NCI-H187 (cell line): ENCODE results near the gene CTSF.
"Not testable (repeated sequence)": the region's sequence is repeated elsewhere in the genome, so short reads cannot be mapped to it uniquely, and the experiment has no call there.

ENCODE experiments used
- DNase-seq, 2 experiments: peaks; one replicate each; lab custom pipeline; 2025; lab: John Stamatoyannopoulos, UW

The CTSF gene

DNA sequence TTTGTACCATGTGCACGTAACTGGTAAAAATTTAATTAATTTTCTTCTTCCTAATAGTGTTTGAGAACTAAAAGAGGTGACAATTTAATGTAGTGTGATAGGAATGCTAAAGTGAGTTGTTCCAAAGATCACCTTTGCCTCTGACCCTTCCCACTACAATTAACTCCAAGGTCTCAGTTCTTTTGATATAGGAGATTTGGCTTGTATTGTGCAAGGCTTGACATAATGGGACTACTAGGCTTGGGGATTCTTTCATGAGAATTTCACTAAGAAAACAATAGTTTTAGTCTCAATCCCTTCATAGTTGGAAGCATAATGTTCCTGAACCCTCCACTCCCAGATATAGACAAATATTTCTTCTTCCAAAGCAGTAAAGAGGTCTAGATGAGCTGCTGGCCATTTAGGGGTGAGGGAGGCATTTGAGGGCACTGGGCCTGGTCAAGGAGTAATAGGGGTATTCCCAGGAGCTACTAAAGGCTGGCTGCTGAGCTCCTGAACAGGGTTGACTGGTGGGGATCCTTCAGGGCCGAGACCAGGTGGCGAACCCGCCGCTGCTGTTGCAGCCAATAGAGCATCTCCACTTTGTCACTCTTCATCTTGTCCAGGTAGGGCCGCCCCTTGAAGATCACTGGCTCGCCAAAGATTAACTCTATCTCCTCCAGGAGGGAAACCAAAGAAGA is 21.7 kb upstream of the CTSF start:
- no peak for DNase-seq

DNA sequence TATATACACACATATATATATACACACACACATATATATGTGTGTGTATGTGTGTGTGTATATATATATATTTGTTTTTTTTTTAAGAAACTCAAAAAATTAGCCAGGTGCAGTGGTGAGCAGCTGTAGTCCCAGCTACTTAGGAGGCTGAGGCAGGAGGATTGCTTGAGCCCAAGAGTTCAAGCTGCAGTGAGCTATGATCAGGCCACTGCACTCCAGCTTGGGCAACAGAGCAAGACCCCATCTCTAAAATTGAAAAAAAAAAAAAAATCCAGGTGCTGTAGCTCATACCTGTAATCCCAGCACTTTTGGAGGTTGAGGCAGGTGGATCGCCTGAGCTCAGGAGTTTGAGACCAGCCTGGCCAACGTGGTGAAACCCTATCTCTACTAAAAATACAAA is 20.9 kb upstream of the CTSF start:
- DNase-seq, result not testable (repeated sequence)

DNA sequence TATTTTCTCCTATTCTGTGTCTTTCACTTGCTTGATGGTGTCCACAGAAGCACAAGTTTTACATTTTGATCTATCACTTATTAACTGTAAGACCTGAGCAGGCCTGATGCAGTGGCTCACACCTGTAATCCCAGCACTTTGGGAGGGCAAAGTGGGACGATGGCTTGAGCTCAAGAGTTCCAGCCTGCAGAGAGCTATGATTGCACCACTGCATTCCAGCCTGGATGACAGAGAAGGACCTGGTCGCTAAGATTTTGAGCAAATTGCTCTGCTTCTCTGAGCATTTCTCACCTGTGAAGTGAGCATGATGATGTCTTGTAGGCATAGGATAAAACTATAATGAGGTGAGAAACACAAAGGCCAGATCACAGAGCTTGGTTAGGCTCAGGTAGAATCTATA is 17.7 kb upstream of the CTSF start:
- no peak for DNase-seq

DNA sequence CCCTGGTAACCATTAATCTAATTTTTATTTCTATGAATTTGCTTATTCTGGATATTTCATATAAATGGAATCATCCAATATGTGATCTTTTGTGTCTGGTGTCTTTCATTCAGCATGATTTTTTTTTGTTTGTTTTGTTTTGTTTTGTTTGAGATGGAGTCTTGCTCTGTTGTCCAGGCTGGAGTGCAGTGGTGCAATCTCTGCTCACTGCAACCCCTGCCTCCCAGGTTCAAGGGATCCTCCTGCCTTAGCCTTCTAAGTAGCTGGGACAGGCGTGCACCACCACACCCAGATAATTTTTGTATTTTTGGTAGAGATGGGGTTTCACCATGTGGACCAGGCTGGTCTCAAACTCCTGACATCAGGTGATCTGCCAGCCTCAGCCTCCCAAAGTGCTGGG is 17.0 kb upstream of the CTSF start:
- not testable (repeated sequence) for DNase-seq

DNA sequence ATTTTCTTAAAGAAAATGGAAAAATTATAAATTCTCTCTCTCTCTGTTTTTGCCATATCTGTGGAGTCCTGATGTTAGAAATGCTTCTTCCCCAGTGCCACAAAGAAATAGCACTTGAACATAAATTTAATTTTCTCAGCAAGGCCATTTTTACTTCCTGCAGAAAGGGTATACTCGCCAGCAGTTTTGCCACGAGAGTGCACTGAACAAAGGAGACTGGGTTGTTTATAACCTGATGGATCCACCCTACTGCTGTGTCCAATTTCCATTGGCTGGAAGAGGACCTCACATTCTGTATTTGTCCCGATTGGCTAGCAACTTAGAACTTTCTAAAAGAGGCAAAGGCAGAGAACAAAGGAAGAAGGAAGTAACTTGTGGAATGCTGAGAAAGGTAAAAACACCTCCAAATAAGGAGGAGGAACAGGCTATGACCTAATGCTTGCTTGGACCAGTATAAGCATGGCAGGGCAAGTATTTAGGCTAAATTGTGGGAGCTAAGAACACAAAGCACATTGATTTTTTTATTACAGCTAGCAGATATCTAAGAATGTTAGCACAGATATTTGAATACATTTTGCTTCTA is 14.2 kb upstream of the CTSF start:
- DNase-seq, result not testable (repeated sequence)

DNA sequence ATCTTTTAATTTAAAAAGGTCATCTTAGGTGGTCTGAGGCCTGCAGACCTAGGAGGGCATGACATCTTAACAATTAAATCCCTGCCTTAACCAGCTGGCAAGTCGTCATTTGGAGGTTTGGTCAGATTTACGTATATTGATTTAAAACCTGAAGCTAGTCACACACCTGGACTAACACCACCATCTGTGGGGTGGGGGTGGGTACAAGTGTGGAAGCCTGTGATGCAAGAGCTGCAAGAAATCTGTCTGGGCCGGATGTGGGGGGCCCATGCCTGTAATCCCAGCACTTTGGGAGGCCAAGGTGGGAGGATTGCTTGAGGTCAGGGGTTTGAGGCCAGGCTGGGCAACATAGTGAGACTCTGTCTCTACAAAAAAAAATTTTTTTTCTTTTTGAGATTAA is 12.9 kb upstream of the CTSF start:
- DNase-seq, result no peak

DNA sequence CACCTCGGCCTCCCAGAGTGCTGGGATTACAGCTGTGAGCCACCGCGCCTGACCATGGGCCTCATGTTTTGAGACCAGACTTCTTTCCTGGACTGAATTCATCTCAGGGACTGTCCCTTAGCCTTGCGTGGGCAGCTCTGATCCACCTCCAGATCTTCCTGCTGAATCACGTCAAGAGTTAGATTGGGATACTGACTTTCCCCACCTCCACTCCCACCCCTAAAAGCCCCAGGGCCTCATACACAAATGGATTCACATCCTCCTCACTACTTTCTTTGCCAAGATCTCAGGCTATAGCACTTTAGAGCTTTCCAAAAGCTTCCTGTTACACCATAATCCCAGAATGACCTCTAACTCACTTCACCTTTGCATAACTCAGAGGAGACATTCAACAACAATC is 12.4 kb upstream of the CTSF start:
- no peak for DNase-seq

DNA sequence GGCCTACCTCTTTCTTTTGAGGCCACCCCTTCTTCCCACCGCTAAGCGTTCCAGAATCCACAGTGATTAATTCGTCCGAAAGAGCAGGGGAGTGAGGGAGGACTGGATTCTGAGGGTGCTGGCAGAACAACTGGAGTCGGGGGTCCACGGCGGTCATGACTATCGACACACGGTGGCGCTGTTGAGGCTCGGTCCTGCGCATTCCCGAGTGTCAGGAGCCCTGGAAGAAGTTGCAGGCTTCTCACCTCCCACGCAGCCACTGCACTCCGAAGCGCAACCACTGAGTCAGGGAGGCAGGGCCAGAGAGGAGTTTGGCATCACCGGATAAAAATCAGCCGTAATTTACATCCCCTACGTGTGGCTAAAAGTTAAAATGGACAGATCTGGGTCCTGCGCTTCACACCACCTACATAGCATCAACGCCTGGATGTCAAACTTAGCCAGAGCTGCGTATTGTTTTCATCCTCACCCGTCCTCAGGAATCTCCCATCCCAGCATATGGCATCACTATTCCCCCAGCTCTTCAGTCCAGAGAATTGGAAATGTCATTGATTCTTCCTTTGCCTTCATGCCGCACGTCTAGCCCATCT is 10.7 kb upstream of the CTSF start:
- no peak for DNase-seq

DNA sequence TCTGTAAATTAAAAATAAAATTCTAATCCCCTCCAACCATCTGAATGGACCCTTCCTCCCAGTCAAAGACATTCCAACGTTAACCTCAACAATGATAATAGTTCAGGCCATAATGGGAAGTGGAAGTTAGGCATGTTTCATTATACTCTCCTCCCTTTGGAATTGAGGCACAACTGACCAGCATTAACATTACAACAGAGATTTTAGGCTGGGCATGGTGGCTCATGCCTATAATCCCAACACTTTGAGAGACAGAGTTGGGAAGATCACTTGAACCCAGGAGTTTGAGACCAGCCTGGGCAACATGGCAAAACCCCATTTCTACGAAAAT is 2.4 kb upstream of the CTSF start:
- DNase-seq, result no peak

DNA sequence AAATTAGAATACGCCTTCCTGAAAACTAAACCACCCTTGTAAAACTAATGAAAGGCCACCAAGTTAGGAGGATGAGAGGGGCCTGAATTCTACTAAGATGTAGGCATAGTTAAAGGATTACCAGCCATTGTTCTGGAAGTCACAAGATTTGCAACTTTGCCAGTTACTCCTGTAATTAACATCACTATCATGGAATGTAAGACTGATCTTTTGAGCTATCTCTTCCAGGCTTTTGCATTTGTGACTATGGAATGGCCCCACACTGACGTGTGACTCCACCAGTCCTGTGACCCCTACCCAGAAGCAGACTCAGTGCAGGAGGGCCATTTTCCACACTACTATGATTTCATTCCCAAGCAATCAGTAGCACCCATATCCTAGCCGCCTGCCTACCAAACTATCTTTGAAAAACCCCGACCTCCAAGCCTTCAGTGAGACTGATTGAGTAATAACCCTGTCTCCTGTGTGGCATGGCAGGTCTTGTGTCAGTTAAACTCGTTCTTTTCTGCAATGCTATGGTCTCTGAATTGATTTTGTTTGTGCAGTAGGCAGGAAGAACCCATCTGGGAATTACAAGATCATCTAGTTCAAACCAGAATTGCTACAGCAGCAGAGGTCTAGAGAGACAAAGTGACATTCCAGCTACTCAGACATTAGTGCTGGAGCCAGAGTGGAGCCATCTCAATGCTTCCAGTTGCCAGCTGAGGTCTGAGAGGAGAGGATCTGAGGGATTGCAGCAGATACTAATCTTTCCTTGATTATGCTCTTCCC is 1.9 kb upstream of the CTSF start:
- no peak for DNase-seq

DNA sequence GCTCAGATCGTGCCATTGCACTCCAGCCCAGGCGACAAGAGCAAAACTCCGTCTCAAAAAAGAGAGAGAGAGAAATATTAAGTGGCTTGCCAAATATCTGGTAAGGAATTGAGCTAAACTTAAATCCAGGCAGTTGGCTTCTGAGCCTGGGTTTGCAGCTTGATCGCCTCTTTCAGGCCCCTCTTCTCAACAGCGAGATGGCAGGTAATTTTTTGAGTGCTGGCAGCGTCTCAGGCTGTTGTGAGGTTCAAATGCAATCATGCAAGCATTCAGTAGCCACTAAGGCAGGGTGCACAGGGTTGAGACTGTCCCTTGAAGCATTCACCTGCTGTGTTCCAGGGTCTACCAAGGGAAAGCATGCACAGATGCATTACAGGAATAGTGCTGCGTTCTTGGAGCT is 670 bp upstream of the CTSF start:
- no peak for DNase-seq

DNA sequence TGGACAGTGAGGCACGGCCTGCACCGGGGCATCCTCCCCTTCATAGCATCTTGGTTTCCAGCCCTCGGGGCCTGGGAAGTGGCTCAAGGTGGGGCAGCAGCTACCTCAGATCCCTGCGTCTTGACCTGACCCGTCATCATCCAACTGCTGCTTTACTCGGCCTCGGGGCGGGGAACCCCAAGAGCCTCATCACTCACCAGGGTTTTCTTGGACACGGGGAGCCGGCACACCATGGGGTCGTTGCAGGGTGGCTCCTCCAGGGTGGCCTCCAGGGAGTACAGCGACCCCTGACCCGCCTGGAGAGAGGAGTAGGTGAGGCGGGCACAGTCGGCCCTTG is 651 bp downstream of the CTSF start:
- no peak for DNase-seq

DNA sequence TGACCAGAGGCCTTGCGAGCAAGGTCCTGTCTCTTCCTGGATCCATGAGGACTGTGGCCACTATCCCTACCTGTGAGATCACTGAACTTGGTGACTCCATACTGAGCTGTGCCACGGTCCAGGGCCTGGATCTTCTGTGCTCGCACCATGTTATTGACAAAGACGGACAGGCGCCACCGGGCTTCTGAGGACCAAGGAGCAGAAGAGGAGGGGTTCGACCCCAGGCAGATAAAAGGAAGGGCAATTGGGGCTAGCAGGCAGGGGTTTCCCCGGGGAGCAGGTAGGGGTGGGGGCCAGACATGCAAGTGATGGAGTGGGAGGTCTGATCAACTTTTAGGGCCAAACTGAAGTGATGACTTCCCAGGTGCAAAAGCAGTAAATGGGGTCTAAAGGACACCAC is 2.2 kb downstream of the CTSF start:
- no peak for DNase-seq

DNA sequence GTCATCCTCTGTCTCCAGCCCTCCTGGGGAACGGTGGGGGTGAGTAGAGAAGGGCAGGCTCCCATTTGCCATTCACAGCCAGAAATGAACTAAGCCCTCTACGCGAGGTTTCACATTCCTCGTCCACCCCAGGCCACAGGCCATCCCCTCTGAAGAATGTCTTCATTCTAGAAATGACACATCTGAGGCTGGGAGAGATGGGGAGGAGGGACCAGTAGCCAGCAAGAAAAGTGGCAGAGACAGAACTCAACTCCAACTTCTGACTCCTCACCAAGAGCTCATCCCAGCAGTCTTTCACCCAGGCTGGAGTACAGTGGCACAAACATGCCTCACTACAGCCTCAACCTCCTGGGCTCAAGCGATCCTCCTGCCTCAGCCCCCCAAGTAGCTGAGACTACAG is 3.4 kb downstream of the CTSF start:
- DNase-seq, result no peak

DNA sequence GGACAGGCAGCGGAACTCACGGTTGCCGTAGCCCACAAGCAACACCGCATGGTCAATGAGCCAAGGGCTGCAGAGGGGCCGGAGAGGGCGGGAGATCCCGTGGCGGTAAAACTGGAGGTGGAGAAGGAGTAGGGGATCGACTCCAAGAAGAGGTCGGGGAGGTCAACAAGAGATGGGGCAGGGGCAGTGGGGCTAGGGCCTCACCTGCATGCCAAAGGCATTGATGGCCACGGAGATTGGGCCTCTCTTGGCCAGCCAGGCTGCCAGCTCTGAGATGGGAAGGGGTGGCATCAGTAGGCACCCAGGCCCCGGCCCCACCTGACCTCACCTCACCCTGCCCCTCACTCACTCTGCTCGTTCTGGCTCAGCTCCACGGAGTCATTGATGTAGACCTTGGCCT is 3.9 kb downstream of the CTSF start:
- DNase-seq, result no peak

DNA sequence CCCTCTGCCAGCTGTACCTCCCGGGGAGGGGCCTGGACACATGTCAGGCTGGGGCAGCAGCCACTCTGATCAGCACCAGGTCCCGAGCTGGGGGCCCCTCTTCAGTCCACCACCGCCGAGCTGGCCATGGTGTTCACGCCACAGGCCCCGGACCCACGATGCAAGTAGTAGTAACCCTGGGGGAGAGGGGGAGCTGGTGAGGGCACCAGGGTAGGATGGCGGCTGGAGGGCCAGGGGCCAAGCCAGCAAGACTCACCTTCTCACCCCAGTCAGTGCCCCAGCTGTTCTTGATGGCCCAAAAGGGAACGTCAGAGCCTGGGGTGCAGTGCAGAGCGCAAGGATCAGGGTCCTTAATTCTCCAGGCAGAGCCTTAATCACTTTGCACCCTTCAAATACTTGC is 4.6 kb downstream of the CTSF start:
- no peak for DNase-seq

DNA sequence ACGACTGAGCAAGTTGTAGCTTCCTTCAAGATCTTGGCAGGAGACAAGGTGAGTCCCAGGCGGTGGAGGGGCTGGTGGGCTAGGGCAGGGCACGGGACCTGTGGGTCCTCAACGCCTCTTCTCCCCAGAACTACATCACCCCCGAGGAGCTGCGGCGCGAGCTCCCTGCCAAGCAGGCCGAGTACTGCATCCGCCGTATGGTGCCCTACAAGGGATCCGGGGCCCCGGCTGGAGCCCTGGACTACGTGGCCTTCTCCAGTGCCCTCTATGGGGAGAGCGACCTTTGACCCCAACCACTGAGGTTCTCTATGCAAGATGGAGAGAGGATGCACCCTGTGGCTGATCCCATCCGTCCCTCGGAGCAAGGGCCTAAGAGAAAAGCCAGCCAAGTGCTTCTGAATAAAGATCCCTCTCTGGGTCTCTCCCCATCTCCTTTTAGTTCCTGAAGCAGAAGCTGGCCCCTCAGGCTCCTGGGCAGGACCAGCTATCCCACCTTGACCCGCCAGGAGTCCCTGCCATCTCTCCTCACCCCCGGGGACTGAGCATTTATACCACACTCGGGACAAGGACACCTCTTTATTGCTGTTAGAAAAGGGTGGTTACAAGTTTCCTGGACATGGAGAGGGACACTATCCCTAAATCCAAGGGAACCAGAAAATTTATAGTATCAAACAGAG is 5.4 kb downstream of the CTSF start:
- DNase-seq, result no peak

DNA sequence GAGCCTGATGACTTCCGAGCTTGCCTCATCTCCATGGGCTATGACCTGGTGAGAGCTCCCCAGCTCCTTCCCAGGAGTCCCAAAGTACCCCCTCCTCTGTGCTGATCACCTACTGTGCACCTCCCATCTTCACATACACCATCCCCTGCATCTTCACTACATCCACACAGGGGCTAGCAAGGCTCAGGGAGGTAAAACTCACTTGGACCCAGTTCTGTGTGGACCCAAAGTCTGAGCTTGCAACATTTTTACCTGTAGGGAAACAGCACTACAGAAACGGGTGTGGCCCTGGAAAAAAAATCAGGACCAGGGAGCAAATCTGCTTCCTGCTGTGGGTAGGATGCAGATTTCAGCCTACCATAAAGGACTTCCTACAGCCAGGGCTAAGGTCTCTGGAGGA is 6.1 kb downstream of the CTSF start:
- no peak for DNase-seq

DNA sequence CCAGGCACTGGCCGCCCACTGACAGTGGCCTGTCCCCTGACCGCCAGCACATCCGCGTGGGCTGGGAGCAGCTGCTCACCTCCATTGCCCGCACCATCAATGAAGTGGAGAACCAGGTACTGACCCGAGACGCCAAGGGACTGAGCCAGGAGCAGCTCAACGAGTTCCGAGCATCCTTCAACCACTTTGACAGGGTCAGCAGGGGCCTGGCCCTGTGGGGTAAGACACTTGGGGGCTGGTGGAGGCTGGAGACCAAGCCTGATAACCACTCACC is 6.5 kb downstream of the CTSF start:
- DNase-seq, result no peak

DNA sequence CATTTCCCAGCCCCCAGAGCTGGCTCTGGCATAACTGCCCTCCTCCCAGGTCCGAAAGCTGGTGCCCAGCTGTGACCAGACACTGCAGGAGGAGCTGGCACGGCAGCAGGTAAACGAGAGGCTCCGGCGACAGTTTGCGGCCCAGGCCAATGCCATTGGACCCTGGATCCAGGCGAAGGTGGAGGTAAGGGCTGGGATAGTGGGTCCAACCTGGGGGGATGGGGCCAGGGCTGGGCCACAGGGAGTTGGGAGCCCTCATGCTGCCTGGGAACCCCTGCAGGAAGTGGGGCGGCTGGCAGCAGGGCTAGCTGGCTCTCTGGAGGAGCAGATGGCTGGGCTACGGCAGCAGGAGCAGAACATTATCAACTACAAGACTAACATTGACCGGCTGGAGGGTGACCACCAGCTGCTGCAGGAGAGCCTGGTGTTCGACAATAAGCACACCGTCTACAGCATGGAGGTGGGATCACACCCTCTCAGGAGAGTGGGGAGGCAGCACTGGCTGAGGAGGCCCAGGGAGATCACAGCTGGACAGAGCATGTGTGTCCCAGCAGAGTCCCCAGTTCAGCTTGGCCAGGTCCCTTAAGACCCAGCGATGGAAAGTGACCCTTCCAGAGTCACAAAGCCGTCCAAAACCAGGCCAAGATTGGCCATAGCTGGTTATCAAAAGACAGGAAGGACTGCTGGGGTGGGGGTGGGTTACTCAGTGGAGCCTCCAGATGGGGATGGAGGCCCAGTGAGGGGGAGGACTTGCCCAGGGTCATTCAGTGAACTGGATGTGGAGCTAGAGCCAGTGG is 7.0 kb downstream of the CTSF start:
- no peak for DNase-seq

DNA sequence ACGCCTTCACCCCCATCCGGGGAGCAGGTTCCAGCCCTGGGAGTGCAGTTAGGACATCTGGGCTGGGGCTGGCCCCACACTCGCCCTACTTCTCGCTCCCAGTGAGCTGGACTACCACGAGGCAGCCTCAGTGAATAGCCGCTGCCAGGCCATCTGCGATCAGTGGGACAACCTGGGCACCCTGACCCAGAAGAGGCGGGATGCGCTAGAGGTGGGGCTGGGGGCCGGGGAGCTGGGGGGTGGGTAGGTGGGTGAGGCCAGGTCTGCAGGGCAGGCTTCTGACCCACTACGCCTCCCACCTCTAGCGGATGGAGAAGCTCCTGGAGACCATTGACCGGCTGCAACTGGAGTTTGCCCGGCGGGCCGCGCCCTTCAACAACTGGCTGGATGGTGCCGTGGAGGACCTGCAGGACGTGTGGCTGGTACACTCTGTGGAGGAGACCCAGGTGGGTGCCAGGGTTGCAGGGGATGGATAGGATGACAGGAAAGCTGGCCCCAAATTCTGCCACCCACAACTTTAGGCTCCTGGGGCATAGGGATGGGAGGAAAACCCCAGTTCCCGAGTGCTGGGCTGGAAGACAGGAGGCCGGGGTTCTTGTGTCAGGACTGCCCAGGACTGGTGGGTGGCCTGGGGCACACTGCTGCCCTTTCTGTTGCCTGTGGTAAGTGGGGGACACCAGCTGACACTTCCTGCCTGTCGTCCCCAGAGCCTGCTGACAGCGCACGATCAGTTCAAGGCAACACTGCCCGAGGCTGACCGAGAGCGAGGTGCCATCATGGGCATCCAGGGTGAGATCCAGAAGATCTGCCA is 8.3 kb downstream of the CTSF start:
- DNase-seq, result no peak
